Natural killer cell (primary cell): ENCODE measurements around the gene LPO. TPM values are rescaled to one million over a fixed set of nuclear protein-coding genes. Genes with fewer than 3 reads are reported as not detected.

ENCODE experiments used
- ATAC-seq, 3 donors: fragments of 150-1000 bp in 2 of 3; fragments of 200-7000 bp in 1 of 3; cut with Tn5 transposase; 1 replicate in 1 of 3; 2 replicates in 2 of 3; pipeline ENCODE4 v1.10.0; 2021; ENCODE audit warnings: mild to moderate bottlenecking in 2 of 3, moderate library complexity in 2 of 3
- DNase-seq, 2 donors: peaks; one replicate each; pipeline versions ENCODE4 v3.0.0 to v3.0.0-alpha.2; 2013 to 2021; ENCODE audit warnings: mixed read lengths in 1 of 2
- H3K27ac ChIP-seq: one replicate; pipeline ENCODE4 v1.5.1; 2013; ENCODE audit warnings: mild to moderate bottlenecking, low read length
- H3K27me3 ChIP-seq: one replicate; pipeline ENCODE4 v1.6.1; 2013; ENCODE audit warnings: low read length; ENCODE audit not compliant: control insufficient read depth, insufficient read depth
- H3K36me3 ChIP-seq: one replicate; pipeline ENCODE4 v1.6.1; 2013; ENCODE audit warnings: low read length; ENCODE audit not compliant: control insufficient read depth, insufficient read depth
- H3K4me1 ChIP-seq: one replicate; pipeline ENCODE4 v1.6.1; 2013; ENCODE audit warnings: low read length; ENCODE audit not compliant: control insufficient read depth, insufficient read depth
- H3K4me3 ChIP-seq: one replicate; pipeline ENCODE4 v1.5.1; 2013; ENCODE audit warnings: low read length
- H3K9me3 ChIP-seq: one replicate; pipeline ENCODE4 v1.6.1; 2013; ENCODE audit warnings: low read length; ENCODE audit not compliant: control insufficient read depth, insufficient read depth
- H3K27ac Mint-ChIP-seq, 2 donors: one replicate each; pipeline ENCODE4 v1.8.0; 2022; ENCODE audit warnings: mild to moderate bottlenecking in 2 of 2, mixed read lengths in 2 of 2, moderate library complexity in 1 of 2
- H3K27me3 Mint-ChIP-seq, 2 donors: one replicate each; pipeline ENCODE4 v1.8.0; 2022; ENCODE audit warnings: low read depth in 2 of 2, mixed read lengths in 2 of 2
- H3K36me3 Mint-ChIP-seq: one replicate; pipeline ENCODE4 v1.8.0; 2022; ENCODE audit warnings: mixed read lengths
- H3K4me1 Mint-ChIP-seq, 2 donors: one replicate each; pipeline ENCODE4 v1.8.0; 2022; ENCODE audit warnings: mixed read lengths in 2 of 2
- H3K4me3 Mint-ChIP-seq: one replicate; pipeline ENCODE4 v1.8.0; 2022; ENCODE audit warnings: mild to moderate bottlenecking, moderate library complexity, mixed read lengths
- H3K9me3 Mint-ChIP-seq, 2 donors: one replicate each; pipeline ENCODE4 v1.8.0; 2022; ENCODE audit warnings: mixed read lengths in 2 of 2
- CTCF ChIP-seq: fragments of 200-600 bp; IDR thresholded peaks from one replicate; pipeline ENCODE4 v1.8.0; 2022; ENCODE audit warnings: antibody characterized with exemption
- WGBS: methylation state at CpG from one replicate; pipeline ENCODE4 v1.1.7; 2013; ENCODE audit warnings: missing lambda C conversion rate; ENCODE audit not compliant: insufficient coverage; 5-methylcytosine and 5-hydroxymethylcytosine counted together
- intact Hi-C: fragments of 100-400 bp; cut with micrococcal nuclease; formaldehyde crosslinking; loops from one replicate; pipeline ENCODE4 v1.14.2; 2022
- total RNA-seq, 4 donors: library from RNA; stranded (reverse); fragments of 120-200 nt in 1 of 4; gene quantifications; one replicate each; pipeline versions ENCODE4 v1.2.3 to v1.2.4, GENCODE V29; 2013 to 2022

Gene LPO
- total RNA-seq, 3 donors from 2014 or later (not counting 1 experiment from before 2014, with no cell fraction given) = not detected

GRCh38 chr17:58317421-58318064 is 79.2 kb downstream of the LPO start:
- Histone ChIP-seq H3K4me1 (peaks cover 34% of the 10 kb centered on the region), H3K36me3 (peaks cover 73% of the 10 kb centered on the region), H3K27ac (peak overlapping the region; percentile 71), H3K27me3 (no peaks in the 10 kb centered on the region), H3K4me3 (no peak overlapping the region), H3K9me3 (no peaks in the 10 kb centered on the region)
- WGBS = 4% methylated on average over 5 of the region's 5 CpGs
- ATAC-seq (peak; percentile 94 to 97 (median 95)), DNase-seq (peak; percentile 64 to 90)
- H3K9me3 Mint-ChIP-seq = no peaks in the 10 kb centered on the region
- TF ChIP-seq CTCF = peak; percentile 83
- peaks cover 23 to 39% of the 10 kb centered on the region in 2 donors for H3K4me1 Mint-ChIP-seq
- H3K36me3 Mint-ChIP-seq = peaks cover 7% of the 10 kb centered on the region
- intact Hi-C loops = loop anchor here (1.0 to 5.0 kb wide), 6 partner anchors 12 to 170 kb away; partner anchors contain the start of genes HSF5, RNF43 and SUPT4H1
- no peaks in the 10 kb centered on the region for H3K27me3 Mint-ChIP-seq
- peak overlapping the region; percentile 90 to 92 for H3K27ac Mint-ChIP-seq
- peak overlapping the region; percentile 47 for H3K4me3 Mint-ChIP-seq

- ATAC-seq (no peak), DNase-seq (no peak)
- peaks cover 39% of the 10 kb centered on the region for H3K4me1 ChIP-seq
- Mint-ChIP-seq H3K27ac (peak overlapping the region; percentile 90 to 92), H3K9me3 (no peaks in the 10 kb centered on the region), H3K4me3 (no peak overlapping the region), H3K4me1 (peaks cover 23 to 41% of the 10 kb centered on the region in 2 donors), H3K36me3 (peaks cover 7% of the 10 kb centered on the region), H3K27me3 (no peaks in the 10 kb centered on the region)
- TF ChIP-seq CTCF = no peak
- H3K27ac ChIP-seq = peak overlapping the region; percentile 71
- no peak overlapping the region for H3K4me3 ChIP-seq
- 94% methylated on average over 9 of the region's 9 CpGs for WGBS
- intact Hi-C loops = loop anchor here (5.0 kb wide), 1 partner anchor 169 kb away; the partner anchor contains the start of gene HSF5
- no peaks in the 10 kb centered on the region for H3K9me3 ChIP-seq
- H3K27me3 ChIP-seq = no peaks in the 10 kb centered on the region
- H3K36me3 ChIP-seq = peaks cover 77% of the 10 kb centered on the region
Observed at GRCh38 chr17:58318065-58318481, 79.7 kb downstream of the LPO start.

Other genes with a start within 250 kb of the LPO start
- 100 to 1,000 TPM; 125 to 157 (median 137) TPM for gene SRSF1, start 231.3 kb upstream of the LPO start, total RNA-seq
- gene DYNLL2, start 155.2 kb upstream of the LPO start, total RNA-seq = 10 to 100 TPM; 25.6 to 37.0 (median 36.1) TPM
- 1 to 10 TPM; 1.0 to 1.6 (median 1.2) TPM for gene OR4D1, start 90.2 kb upstream of the LPO start, total RNA-seq
- not detected for gene OR4D2, start 71.6 kb upstream of the LPO start, total RNA-seq
- gene EPX, start 45.9 kb upstream of the LPO start, total RNA-seq = not detected
- gene MKS1, start 19.3 kb upstream of the LPO start, total RNA-seq = 10 to 100 TPM in 1 of 3 donors, 1 to 10 TPM in 2; 4.5 to 10.7 (median 8.5) TPM
- gene MPO, start 42.4 kb downstream of the LPO start, total RNA-seq = 1 to 10 TPM in 2 of 3 donors, not detected in 1; 1.8 to 1.9 TPM
- 100 to 1,000 TPM; 176 to 282 (median 246) TPM for gene TSPOAP1, start 90.2 kb downstream of the LPO start, total RNA-seq
- gene SUPT4H1, start 113.6 kb downstream of the LPO start, total RNA-seq = 10 to 100 TPM; 55.9 to 68.3 (median 68.1) TPM
- gene RNF43, start 178.9 kb downstream of the LPO start, total RNA-seq = 1 to 10 TPM in 2 of 3 donors, under 1 TPM in 1; 0.95 to 1.1 (median 1.0) TPM
- gene HSF5, start 249.8 kb downstream of the LPO start, total RNA-seq = under 1 TPM; 0.45 to 1.00 (median 0.94) TPM